ENCODE measurements around the gene SLC29A4.

The SLC29A4 gene

DNA sequence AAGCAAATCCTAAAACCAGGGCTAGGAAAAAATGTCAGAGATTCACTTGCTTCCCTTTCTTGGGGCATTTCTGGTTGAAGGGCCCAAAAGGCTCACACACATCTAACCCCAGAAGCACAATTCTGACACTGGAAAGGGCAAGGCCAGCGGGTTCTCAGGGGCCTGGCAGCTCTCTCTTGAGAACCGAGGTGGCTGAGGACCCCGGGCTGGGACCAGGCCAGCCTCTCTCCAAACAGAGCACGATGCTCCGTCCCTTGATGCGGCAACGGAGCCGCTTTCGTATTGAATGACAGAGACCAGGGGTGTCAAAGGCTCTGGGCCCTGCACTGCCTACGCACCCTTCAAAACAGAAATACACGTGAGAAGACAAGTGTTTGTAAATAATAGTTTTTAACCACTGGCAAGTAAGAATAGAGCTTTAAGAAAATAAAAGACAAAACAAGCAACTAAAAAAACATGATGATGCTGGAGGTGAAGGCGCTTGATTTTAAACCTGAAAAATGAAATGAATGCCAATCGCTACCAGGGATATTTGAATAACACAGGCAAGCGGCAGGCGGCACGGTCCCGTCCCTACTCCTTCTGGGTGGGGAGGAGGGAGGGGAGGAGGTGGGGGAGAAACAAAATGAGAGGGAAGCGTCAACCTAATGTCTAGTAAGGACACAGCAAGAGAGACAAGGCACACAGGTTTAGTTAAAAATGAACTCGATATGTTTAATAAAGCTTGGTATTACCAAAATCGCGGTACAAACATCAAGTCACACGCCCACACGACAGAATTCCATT is 68.0 kb downstream of the SLC29A4 start:
- TF ChIP-seq, protein P1, sequence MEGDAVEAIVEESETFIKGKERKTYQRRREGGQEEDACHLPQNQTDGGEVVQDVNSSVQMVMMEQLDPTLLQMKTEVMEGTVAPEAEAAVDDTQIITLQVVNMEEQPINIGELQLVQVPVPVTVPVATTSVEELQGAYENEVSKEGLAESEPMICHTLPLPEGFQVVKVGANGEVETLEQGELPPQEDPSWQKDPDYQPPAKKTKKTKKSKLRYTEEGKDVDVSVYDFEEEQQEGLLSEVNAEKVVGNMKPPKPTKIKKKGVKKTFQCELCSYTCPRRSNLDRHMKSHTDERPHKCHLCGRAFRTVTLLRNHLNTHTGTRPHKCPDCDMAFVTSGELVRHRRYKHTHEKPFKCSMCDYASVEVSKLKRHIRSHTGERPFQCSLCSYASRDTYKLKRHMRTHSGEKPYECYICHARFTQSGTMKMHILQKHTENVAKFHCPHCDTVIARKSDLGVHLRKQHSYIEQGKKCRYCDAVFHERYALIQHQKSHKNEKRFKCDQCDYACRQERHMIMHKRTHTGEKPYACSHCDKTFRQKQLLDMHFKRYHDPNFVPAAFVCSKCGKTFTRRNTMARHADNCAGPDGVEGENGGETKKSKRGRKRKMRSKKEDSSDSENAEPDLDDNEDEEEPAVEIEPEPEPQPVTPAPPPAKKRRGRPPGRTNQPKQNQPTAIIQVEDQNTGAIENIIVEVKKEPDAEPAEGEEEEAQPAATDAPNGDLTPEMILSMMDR (IDR thresholded peaks at IDR 0.05; ENCODE audit: extremely low read depth, insufficient read depth, missing control alignments), result no peak
- no peak for DNase-seq (ENCODE audit: low spot score)
- in situ Hi-C loops (cut with MboI; ENCODE audit: low pct_unique_long_range_greater_than_20kb, low sequenced_read_pairs, unreplicated experiment), result no loop called here

DNA sequence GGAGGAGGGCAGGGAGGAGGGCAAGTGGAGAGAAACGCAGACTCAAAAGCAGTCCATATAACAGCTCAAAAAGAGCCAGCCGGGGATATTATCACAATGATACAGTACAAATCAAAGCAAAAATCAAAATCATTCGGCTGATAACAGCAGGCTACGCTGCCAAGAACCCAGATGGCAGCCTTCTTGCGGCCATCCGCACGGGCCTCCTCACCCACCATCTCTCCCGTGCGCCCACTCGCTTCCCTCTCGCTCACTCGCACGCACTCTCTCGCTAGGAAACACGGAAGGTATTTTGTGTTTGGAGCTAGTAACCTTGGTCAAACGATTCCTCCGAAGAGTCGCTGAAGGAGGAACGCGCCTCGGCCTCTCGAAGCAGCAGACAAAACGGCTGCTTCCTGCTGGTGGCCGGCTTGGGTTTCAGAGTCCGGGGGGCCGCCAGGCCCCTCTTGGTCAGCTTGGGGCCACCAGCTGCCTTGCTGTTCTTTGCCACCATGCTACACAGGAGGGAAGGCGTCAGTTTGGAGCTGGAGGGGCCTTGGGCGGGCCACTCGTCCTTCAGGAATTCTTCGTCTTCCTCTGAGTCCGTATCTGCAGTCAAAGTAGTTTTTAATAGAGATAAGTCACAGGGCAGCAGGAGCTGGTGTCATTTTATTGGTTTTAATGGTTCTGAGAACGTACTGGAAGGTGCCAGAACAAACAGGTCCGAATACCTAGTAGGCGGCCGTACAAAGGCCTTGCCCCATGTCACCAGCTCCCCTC is 68.9 kb downstream of the SLC29A4 start:
- TF ChIP-seq, protein P1 (IDR thresholded peaks at IDR 0.05; ENCODE audit: extremely low read depth, insufficient read depth, missing control alignments), result no peak
- in situ Hi-C loops (cut with MboI; ENCODE audit: low pct_unique_long_range_greater_than_20kb, low sequenced_read_pairs, unreplicated experiment), result no loop called here

DNA sequence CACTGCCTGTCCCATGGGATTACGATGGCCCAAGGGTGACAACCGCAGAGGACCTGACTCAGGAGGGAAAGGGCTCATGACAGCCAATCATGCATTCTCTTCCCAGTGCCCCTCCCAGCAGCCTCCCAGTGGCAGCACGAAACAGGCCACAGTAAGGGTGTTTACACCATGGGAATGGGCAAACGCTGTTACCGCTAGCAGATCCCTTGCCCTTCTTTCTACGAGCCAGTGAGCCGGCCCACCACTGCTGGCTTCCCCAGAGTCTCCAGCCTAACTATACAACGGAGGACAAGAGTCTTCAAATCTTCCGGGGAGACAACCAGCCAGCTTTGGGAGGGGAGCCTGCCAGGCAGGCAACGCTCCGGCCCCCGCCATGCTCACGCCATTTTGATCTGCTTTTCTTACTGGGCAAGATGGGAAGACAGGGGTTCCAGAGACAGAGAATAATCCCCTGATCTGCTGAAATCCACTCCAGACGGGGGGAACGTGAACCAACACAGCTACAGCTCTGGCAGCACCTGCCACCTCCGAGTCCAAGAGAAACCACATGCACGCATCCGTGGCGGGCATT is 69.8 kb downstream of the SLC29A4 start:
- TF ChIP-seq, protein P1 (IDR thresholded peaks at IDR 0.05; ENCODE audit: extremely low read depth, insufficient read depth, missing control alignments), result no peak
- in situ Hi-C loops (cut with MboI; ENCODE audit: low pct_unique_long_range_greater_than_20kb, low sequenced_read_pairs, unreplicated experiment), result no loop called here
- no peak for DNase-seq (ENCODE audit: low spot score)

More for the DNA sequence above, 68.9 kb downstream of the SLC29A4 start:
- no peak for DNase-seq (ENCODE audit: low spot score)

DNA sequence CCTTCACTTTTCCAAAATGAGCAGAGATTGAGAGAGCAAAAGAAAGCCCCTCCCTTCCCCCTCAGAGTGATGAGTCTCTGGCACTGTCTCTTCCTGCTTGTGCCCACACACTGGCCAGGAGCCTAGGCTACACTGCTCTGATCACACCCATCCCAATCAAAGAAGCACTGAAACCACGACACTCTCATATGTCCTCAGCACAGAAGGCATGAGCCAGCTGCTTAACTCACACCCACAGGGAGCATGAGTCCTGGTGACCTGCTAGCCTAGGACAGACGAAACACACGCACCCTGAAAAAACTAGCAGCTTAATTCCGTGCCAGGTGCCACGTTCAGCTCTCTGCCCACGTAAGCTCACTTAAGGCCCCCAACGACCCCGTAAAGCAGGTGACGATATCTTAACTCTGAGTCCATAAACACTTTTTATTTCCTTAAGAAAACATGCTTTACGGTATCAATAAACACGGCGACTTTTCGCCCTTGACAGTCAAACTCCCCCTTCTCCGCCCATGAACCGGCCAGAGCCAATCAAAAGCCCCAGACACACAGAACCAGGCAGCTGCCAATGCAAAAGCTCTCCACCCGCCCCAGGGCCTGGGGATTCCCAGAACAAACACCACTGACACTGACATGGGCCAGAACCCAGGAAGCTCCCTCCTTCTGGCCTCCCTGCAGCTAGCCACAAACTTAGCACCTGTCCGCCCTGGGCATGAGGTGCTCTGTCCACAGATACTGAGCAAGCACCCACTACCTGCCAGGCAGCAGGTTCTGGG is 71.9 kb downstream of the SLC29A4 start:
- peak; percentile 66 for DNase-seq (ENCODE audit: low spot score)
- TF ChIP-seq, protein P1 (IDR thresholded peaks at IDR 0.05; ENCODE audit: extremely low read depth, insufficient read depth, missing control alignments), result no peak
- in situ Hi-C loops (cut with MboI; ENCODE audit: low pct_unique_long_range_greater_than_20kb, low sequenced_read_pairs, unreplicated experiment), result no loop called here

Data from GM13977 (cell line).